IMR-90 (cell line): ENCODE results near the gene CLEC2D. TPM values are rescaled to one million over a fixed set of nuclear protein-coding genes. Genes with fewer than 3 reads are reported as not detected.

Experiments used
- microRNA-seq, 2 experiments: library from miRNA; stranded (forward) in 1 of 2; unstranded in 1 of 2; fragments of 10-50 nt in 1 of 2; fragments of <30 nt in 1 of 2; gene quantifications in 1 of 2; microRNA quantifications in 1 of 2; one replicate each; pipeline versions ENCODE3 to v1.1.0; 2013 to 2020; ENCODE audit not compliant: insufficient read depth in 1 of 2, insufficient read length in 1 of 2, unreplicated experiment in 1 of 2
- polyA plus RNA-seq, 3 experiments: library from polyadenylated mRNA; depleted of rRNA; stranded (reverse); fragments of >200 nt; gene quantifications; 2 replicates each; pipeline ENCODE4 v1.2.3, GENCODE V29; 2012; ENCODE audit warnings: low replicate concordance in 1 of 3
- small RNA-seq, 5 experiments: library from RNA; depleted of rRNA; stranded (forward); fragments of <200 nt; gene quantifications; one replicate each; pipeline ENCODE3, GENCODE V24; 2012
- total RNA-seq: library from RNA; depleted of rRNA; stranded (reverse); fragments of >200 nt; gene quantifications from 2 replicates; pipeline ENCODE4 v1.2.3, GENCODE V29; 2012; rRNA removed

The CLEC2D gene
- total and polyA plus RNA-seq, 2 of the 4 experiments (the other 2 are of a cell fraction), result 0.72 to 1.2 TPM

Small RNAs within 50 kb of the gene (microRNA-seq; reads per million reads assigned to microRNA genes)
- gene AC010186.4 (ENCODE audit: insufficient read depth, insufficient read length) (not detected), gene RNU6-700P (ENCODE audit: insufficient read depth, insufficient read length) (not detected)

Small RNAs within 50 kb of the gene (small RNA-seq; reads per million reads assigned to genes)
- 0 reads per million in 5 experiments for gene AC010186.4
- gene RNU6-700P, result 0 reads per million in 5 experiments

Other genes starting within 250 kb of the CLEC2D start
- not detected in 2 replicates for gene KLRB1, start 61.8 kb upstream of the CLEC2D start, total RNA-seq
- gene KLRB1, start 61.8 kb upstream of the CLEC2D start, polyA plus RNA-seq (2012; rRNA removed), result not detected in 2 replicates
- gene CLECL1, start 63.4 kb downstream of the CLEC2D start, total RNA-seq, result not detected in 2 replicates
- gene CLECL1, start 63.4 kb downstream of the CLEC2D start, polyA plus RNA-seq (2012; rRNA removed), result not detected in 2 replicates
- gene CD69, start 91.2 kb downstream of the CLEC2D start, total RNA-seq, result not detected in 2 replicates
- gene CD69, start 91.2 kb downstream of the CLEC2D start, polyA plus RNA-seq (2012; rRNA removed), result not detected in 2 replicates
- not detected in 2 replicates for gene KLRF1, start 157.8 kb downstream of the CLEC2D start, total RNA-seq
- not detected in 2 replicates for gene KLRF1, start 157.8 kb downstream of the CLEC2D start, polyA plus RNA-seq (2012; rRNA removed)
- 0.18 and 0.56 TPM in 2 replicates for gene CLEC2B, start 199.6 kb downstream of the CLEC2D start, total RNA-seq
- gene CLEC2B, start 199.6 kb downstream of the CLEC2D start, polyA plus RNA-seq (2012; rRNA removed), result 0.27 and 0.31 TPM in 2 replicates
- not detected in 2 replicates for gene KLRF2, start 211.8 kb downstream of the CLEC2D start, total RNA-seq
- gene KLRF2, start 211.8 kb downstream of the CLEC2D start, polyA plus RNA-seq (2012; rRNA removed), result not detected in 2 replicates